NCI-H748 treated with DMSO at 0.1 percent for 48 hours (cell line): ENCODE measurements around the gene ZNF287.

ENCODE experiments used
- DNase-seq: peaks from one replicate; lab custom pipeline; 2025; lab: John Stamatoyannopoulos, UW

ZNF287 gene

GRCh38 chr17:16516594-16517051, 52.4 kb downstream of the ZNF287 start:
- no peak for DNase-seq

- no peak for DNase-seq
These were observed 53.1 kb downstream of the ZNF287 start for GRCh38 chr17:16515933-16516332.

- no peak for DNase-seq
These were observed 55.1 kb downstream of the ZNF287 start for GRCh38 chr17:16513873-16514272.

- peak; percentile 50 for DNase-seq
These were observed 57.0 kb downstream of the ZNF287 start for GRCh38 chr17:16512011-16512410.

GRCh38 chr17:16511593-16511992, 57.4 kb downstream of the ZNF287 start:
- DNase-seq = no peak

GRCh38 chr17:16507918-16508533, 61.0 kb downstream of the ZNF287 start:
- no peak for DNase-seq

GRCh38 chr17:16506188-16506587, 62.8 kb downstream of the ZNF287 start:
- DNase-seq = no peak

- no peak for DNase-seq
These were observed 64.0 kb downstream of the ZNF287 start for GRCh38 chr17:16504984-16505383.
